ENCODE results near the gene MYO1B. TPM values are rescaled to one million over a fixed set of nuclear protein-coding genes. Genes with fewer than 3 reads are reported as not detected.
A peak's percentile ranks its signal among the peaks of the same experiment; 100 is the strongest.

Gene MYO1B
- polyA plus RNA-seq, 1 donor (not counting 4 experiments of a cell fraction or from before 2014, with no cell fraction given), result 277 TPM

DNA sequence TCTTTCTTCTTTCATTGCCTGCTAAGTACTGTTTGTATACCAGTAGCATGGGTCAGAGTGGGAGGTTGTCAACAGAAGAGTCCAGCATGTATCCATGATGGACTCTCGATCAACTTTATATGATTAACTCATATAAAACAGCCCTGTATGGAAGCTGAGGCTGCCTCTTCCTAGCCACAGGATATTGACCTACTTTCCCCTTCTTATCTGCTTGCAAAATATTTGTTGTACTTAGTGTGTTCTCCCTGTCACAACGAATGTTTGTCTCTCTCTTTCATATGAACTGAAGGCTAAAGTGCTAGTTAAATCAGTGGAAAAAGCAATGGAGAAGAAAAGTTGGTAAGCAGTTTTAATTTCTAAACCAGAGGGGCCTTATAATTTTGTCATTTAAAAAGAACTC is 17.8 kb downstream of the MYO1B start:
- Histone ChIP-seq H3K4me2 (ENCODE audit: control insufficient read depth, extremely low read depth, insufficient read depth, low read depth, low read length) (peak overlapping the region; percentile 2), H4K20me1 (ENCODE audit: control insufficient read depth, extremely low read depth, insufficient read depth, low read length) (peaks cover 52% of the 10 kb centered on the region), H3K4me1 (ENCODE audit: control insufficient read depth, extremely low read depth, insufficient read depth, low read length) (peaks cover 48% of the 10 kb centered on the region)

DNA sequence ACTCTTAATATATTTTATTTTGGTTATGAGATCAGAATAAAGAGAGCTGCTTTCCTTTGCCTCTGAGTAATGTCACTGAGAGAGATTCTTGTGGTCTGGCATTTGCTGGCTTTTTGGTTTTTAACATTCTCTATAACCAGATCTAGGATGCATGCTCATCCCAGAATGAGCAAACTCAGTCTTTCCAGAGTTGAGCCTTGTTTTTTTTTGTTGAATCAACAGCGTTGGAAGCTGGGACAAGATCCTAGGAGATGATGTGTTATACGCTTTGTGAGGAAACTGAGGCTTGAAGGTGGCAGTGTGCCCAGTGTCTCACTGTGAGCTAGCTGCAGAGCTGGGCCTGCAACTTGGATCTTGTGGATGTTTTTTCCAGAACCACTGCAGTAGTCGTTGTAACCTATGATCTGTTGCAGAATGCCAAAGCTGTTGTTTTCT is 19.5 kb downstream of the MYO1B start:
- Histone ChIP-seq H3K27ac (ENCODE audit: control insufficient read depth, insufficient read depth, low read length) (no peak overlapping the region), H3K36me3 (ENCODE audit: control insufficient read depth in 2 of 2, extremely low read depth in 1 of 2, insufficient read depth in 2 of 2, low read length in 2 of 2) (peaks cover 7 to 16% of the 10 kb centered on the region in 2 experiments), H3K4me1 (ENCODE audit: control insufficient read depth, extremely low read depth, insufficient read depth, low read length) (peaks cover 43% of the 10 kb centered on the region), H3K9ac (ENCODE audit: control insufficient read depth, extremely low read depth, insufficient read depth, low read length) (no peak overlapping the region), H3K9me3 (ENCODE audit: control insufficient read depth, low read depth, low read length) (no peaks in the 10 kb centered on the region), H3K79me2 (ENCODE audit: control insufficient read depth, insufficient read depth, low read length) (peaks cover 100% of the 10 kb centered on the region), H3K4me3 (ENCODE audit: control insufficient read depth in 2 of 3, extremely low read depth in 1 of 3, insufficient read depth in 2 of 3, low read depth in 1 of 3, low read length in 3 of 3) (no peak overlapping the region), H2AFZ (ENCODE audit: control insufficient read depth, low read length) (no peak overlapping the region), H3K9me1 (ENCODE audit: control insufficient read depth, extremely low read depth, insufficient read depth, low read length) (peaks cover 2% of the 10 kb centered on the region), H3K4me2 (ENCODE audit: control insufficient read depth, extremely low read depth, insufficient read depth, low read depth, low read length) (peak overlapping the region; percentile 54), H4K20me1 (ENCODE audit: control insufficient read depth, extremely low read depth, insufficient read depth, low read length) (peaks cover 61% of the 10 kb centered on the region), H3K27me3 (ENCODE audit: control insufficient read depth, extremely low read depth, insufficient read depth, low read length) (no peaks in the 10 kb centered on the region)
- FAIRE-seq (peak; percentile 85), DNase-seq (ENCODE audit: low read depth, low spot score) (no peak)
- TF ChIP-seq EZH2 (IDR thresholded peaks at IDR 0.05; ENCODE audit: low read length), result no peak
- TF ChIP-seq, protein P1, sequence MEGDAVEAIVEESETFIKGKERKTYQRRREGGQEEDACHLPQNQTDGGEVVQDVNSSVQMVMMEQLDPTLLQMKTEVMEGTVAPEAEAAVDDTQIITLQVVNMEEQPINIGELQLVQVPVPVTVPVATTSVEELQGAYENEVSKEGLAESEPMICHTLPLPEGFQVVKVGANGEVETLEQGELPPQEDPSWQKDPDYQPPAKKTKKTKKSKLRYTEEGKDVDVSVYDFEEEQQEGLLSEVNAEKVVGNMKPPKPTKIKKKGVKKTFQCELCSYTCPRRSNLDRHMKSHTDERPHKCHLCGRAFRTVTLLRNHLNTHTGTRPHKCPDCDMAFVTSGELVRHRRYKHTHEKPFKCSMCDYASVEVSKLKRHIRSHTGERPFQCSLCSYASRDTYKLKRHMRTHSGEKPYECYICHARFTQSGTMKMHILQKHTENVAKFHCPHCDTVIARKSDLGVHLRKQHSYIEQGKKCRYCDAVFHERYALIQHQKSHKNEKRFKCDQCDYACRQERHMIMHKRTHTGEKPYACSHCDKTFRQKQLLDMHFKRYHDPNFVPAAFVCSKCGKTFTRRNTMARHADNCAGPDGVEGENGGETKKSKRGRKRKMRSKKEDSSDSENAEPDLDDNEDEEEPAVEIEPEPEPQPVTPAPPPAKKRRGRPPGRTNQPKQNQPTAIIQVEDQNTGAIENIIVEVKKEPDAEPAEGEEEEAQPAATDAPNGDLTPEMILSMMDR (optimal IDR thresholded peaks at IDR 0.05 in 1 of 3, IDR thresholded peaks at IDR 0.05 in 1 of 3, conservative IDR thresholded peaks at IDR 0.05 in 1 of 3; ENCODE audit: extremely low read depth in 1 of 3, insufficient read depth in 2 of 3, low read length in 3 of 3), result no peak
- dilution Hi-C loops (cut with MboI; ENCODE audit: extremely low pct_ligation_motif_present, low sequenced_read_pairs), result loop anchor here (5.0 kb wide), 1 partner anchor 38 kb away; no protein-coding TSS in a partner anchor

More for the DNA sequence above, 17.8 kb downstream of the MYO1B start:
- no peaks in the 10 kb centered on the region for H3K27me3 ChIP-seq (ENCODE audit: control insufficient read depth, extremely low read depth, insufficient read depth, low read length)
- FAIRE-seq, result no peak
- no peak overlapping the region for H3K9ac ChIP-seq (ENCODE audit: control insufficient read depth, extremely low read depth, insufficient read depth, low read length)
- peaks cover 100% of the 10 kb centered on the region for H3K79me2 ChIP-seq (ENCODE audit: control insufficient read depth, insufficient read depth, low read length)
- no peak for DNase-seq (ENCODE audit: low read depth, low spot score)
- no peak overlapping the region for H3K27ac ChIP-seq (ENCODE audit: control insufficient read depth, insufficient read depth, low read length)
- peaks cover 6% of the 10 kb centered on the region for H3K9me1 ChIP-seq (ENCODE audit: control insufficient read depth, extremely low read depth, insufficient read depth, low read length)
- H3K36me3 ChIP-seq (ENCODE audit: control insufficient read depth in 2 of 2, extremely low read depth in 1 of 2, insufficient read depth in 2 of 2, low read length in 2 of 2), result peaks cover 4 to 19% of the 10 kb centered on the region in 2 experiments
- no peaks in the 10 kb centered on the region for H3K9me3 ChIP-seq (ENCODE audit: control insufficient read depth, low read depth, low read length)
- TF ChIP-seq, protein P1 (optimal IDR thresholded peaks at IDR 0.05 in 1 of 3, IDR thresholded peaks at IDR 0.05 in 1 of 3, conservative IDR thresholded peaks at IDR 0.05 in 1 of 3; ENCODE audit: extremely low read depth in 1 of 3, insufficient read depth in 2 of 3, low read length in 3 of 3), result no peak
- TF ChIP-seq EZH2 (IDR thresholded peaks at IDR 0.05; ENCODE audit: low read length), result no peak
- dilution Hi-C loops (cut with MboI; ENCODE audit: extremely low pct_ligation_motif_present, low sequenced_read_pairs), result no loop called here
- H2AFZ ChIP-seq (ENCODE audit: control insufficient read depth, low read length), result no peak overlapping the region
- H3K4me3 ChIP-seq (ENCODE audit: control insufficient read depth in 2 of 3, extremely low read depth in 1 of 3, insufficient read depth in 2 of 3, low read depth in 1 of 3, low read length in 3 of 3), result no peak overlapping the region
